GM12892 (cell line): ENCODE measurements around the gene DRC7.
"Not testable (repeated sequence)": the region's sequence is repeated elsewhere in the genome, so short reads cannot be mapped to it uniquely, and the experiment has no call there.

Experiments
- DNase-seq: peaks from one replicate; pipeline ENCODE4 v3.0.0; 2011; ENCODE audit not compliant: insufficient read length
- FAIRE-seq: peaks from 2 replicates; lab custom pipeline; 2011; peaks lifted over from hg19 to GRCh38; lab: Jason Lieb, UNC
- POLR2A ChIP-seq: IDR thresholded peaks from 2 replicates; pipeline ENCODE4 v1.6.1; 2011; ENCODE audit warnings: low read depth, low read length, control low read depth
- POLR2AphosphoS5 ChIP-seq: IDR thresholded peaks from 2 replicates; pipeline ENCODE4 v1.6.1; 2011; ENCODE audit warnings: low read depth, low read length, control low read depth
- TAF1 ChIP-seq: IDR thresholded peaks from 2 replicates; pipeline ENCODE4 v1.6.1; 2011; ENCODE audit warnings: low read depth, mild to moderate bottlenecking, control low read depth, low read length, borderline replicate concordance

Gene DRC7

DNA sequence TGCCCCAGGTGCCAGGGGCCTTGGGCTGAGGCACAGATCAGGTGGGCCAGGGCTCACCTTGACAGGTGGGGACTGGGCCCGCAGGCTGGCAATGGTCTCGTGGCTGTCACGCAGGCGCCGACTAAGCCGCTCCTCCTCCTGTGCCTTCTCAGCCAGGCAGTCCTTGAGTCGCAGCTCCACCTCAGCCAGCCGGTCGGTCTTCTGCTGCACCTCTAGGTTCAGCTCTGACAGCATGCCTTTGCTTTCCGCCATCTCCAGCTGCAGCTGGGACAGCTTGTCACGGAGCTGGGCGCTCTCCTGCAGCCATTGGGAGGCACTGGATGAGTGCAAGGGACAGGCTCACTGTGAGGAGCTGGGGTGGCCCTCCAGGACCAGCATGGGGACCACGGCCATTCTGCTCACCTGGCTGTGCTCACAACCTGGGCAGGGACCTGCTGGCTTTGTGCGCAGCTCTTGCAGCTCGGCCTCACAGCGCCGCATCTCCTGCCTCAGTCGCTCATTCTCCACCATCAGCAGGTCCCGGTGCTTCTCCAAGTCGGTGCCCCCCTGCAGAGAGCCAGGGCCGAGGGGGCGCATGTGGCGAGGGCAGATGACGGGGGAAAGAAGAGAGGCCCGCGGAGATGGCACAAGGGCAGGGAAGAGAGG, 76.7 kb downstream of the DRC7 start:
- FAIRE-seq: no peak
- no peak for DNase-seq
- TF ChIP-seq POLR2A (no peak), POLR2AphosphoS5 (no peak), TAF1 (no peak)

DNA sequence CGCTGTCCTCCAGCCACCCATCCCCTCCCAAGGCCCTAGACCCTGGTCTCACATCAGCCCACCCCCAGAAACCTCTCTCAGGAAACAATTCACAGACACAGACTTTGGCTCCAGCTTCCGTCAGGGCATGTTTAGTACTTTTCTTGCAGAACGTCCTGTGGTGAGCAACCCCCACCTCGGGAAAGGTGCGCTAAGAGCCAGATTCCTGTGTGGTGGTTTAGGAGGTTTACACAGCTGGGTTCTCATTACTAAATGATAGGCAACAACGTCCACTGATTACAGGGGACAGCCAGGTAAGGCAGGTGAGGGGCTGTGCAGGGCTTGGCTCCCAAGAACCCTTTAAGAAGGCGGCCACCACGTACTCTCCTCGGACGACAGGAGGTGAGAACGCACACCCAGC, 78.4 kb downstream of the DRC7 start:
- FAIRE-seq: no peak
- no peak for DNase-seq
- no peak for TF ChIP-seq POLR2A
- no peak for TF ChIP-seq TAF1
- TF ChIP-seq POLR2AphosphoS5: no peak

DNA sequence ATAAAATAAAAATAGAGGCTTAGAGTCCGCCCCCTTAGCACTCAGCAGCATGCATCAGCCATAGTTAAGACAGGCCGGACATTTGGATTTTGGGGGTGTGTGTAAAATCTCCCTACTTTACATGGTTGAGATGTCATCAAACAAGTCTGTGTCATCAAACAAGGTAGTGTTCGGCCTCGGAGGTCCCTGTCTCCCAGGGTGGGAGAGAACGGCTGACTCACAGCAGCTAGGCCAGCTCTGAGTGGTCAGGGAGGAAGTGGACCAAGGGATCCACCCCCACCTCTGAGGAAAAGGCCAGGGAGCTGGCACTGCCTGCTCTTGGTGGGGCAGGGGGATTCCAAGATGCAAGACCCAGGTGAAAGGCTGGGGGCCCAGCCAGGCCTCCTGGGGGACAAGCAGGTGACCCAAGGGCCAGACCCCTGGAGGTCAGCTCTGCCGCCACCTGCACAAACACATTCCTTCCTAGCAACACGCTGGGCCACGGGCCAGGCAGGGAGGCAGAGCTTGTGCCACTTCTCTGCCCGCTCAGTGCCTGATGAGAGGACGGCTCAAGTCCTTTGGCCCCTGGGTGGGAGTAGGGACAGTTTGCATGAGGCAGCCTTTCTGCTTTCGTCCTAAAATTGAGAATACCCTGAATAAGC, 79.2 kb downstream of the DRC7 start:
- FAIRE-seq: no peak
- TF ChIP-seq TAF1 (no peak), POLR2A (no peak), POLR2AphosphoS5 (no peak)
- DNase-seq: no peak

DNA sequence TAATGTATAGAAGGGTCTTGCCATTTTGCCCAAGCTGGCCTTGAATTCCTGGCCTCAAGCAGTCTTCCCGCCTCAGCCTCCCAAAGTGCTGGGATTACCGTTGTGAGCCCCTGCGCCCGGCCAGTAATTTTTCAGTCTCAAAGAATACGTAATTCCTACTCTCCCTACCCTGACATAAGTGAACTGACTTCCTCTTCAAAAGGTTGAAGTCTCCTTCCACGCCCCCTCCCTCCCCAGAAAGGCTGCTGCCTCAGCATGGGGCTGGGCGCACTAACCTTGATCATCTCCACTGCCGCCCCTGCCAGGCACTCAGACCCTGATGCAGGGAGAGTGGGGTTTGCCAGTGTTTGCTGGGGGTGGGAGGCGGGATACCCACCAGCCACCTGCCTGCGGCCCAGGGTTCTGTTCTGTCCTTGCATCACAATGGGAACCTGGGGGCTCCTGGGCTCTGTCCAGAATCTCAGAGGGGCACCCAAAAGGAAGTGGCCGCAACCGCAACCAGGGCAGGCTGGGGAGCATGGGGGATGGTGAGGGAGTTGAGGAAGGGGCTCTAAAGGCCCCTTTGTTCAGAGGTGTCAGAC, 80.2 kb downstream of the DRC7 start:
- TF ChIP-seq POLR2A (no peak), TAF1 (no peak), POLR2AphosphoS5 (no peak)
- DNase-seq: no peak
- no peak for FAIRE-seq

DNA sequence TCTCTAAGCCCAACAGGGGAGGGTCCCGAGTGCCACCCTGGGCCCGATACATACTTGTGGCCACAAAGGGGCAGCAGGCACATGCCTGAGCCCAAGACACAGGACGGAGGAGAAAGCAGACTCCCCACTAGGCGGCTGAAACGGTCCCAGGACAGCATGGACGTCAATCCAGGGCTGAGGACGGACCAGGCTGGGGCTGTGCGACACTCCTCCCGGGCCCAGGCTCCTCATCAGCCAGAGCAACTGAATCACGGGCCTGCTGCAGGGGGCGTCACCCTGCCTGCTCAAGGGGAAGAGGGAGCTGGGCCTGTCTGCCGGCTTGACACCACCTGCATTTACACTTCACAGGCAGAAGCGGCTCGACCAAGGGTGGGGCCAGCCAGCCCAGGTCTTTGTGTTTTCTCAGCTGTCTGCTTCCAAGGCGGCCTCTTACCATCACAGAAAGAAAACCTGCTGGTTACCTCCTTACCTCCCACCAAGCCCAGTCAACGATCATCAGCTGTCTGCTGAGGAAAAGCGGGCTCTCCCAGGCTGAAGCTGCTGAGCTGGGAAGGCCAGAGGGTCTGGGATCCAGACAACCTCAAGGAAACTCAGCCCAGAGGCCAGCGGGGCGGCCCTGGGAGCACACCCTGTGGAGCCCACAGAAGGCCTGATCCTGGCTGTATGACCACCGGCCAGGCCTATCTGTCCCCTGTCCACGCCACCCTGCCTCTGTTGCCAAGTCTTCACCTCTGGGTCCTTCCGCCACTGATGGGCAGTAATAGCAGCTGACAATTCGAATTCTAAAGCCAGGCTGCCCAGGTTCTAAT, 81.3 kb downstream of the DRC7 start:
- FAIRE-seq: no peak
- no peak for TF ChIP-seq POLR2A
- TF ChIP-seq TAF1: no peak
- no peak for TF ChIP-seq POLR2AphosphoS5

DNA sequence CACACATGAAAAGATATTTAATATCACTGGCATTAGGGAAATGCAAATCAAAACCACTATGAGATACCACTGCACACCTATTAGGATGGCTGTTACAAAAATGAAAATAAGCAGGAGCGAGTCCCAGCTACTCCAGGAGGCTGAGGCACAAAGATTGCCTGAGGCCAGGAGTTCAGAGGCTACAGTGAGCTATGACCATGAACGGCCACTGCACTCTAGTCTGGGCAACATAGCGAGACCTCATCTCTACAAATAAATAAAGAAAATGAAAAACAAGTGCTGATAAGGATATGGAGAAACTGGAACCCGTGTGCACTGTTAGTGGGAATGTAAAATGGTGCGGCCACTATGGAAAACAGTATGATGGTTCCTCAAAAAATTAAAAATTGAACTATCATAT, 84.1 kb downstream of the DRC7 start:
- FAIRE-seq: no peak
- TF ChIP-seq POLR2AphosphoS5: no peak
- no peak for TF ChIP-seq POLR2A
- no peak for TF ChIP-seq TAF1
- DNase-seq: no peak

More for the DNA sequence above, 81.3 kb downstream of the DRC7 start:
- DNase-seq: no peak

DNA sequence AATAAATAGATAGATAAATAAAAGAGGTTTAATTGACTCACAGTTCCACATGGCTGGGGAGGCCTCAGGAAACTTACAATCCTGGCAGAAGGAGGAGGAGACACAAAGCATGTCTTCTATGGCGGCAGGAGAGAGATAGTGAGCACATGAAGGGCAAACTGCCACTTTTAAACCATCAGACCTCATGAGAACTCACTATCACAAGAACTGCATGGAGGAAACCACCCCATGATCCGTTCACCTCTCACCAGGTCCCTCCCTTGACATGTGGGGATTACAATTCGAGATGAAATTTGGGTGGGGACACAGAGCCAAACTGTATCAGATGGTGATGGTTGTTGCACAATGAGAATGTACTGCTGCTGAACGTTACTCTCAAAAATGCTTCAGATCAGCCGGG, 85.2 kb downstream of the DRC7 start:
- not testable (repeated sequence) for DNase-seq, FAIRE-seq

DNA sequence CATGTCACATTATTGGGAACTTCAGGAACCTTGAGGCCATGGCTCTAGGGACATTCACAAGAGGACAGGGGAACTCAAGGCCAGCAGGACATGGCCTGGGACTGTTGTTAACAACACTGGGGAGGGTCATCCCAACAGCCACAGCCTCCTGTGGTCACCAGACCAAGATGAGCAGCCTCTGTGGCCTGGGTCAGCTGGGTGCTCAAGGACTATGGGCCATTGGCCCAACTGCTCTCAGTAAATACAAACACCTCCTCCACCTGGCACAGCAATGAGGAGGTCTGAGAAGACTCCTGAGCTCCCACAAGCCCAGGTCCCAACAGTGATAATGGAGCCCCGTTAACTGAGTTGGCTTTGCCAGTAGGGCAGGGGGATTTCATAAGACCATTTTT, 86.7 kb downstream of the DRC7 start:
- TF ChIP-seq TAF1 (no peak), POLR2A (no peak), POLR2AphosphoS5 (no peak)
- FAIRE-seq (no peak), DNase-seq (no peak)
